Left hindlimb (tissue), 1 donor: ENCODE results near the gene C1orf116.

ENCODE experiments used
- DNase-seq: peaks from one replicate; pipeline ENCODE4 v3.0.0-alpha.2; 2018

C1orf116 gene

GRCh38 chr1:207032528-207033017 is at the start of gene C1orf116:
Gene C1orf116 (minus strand): TSS chr1:207032756. CDS start chr1:207027598, 5,158 bp downstream.
- DNase-seq = no peak

- DNase-seq = no peak
These were observed 49.2 kb upstream of the C1orf116 start for GRCh38 chr1:207081806-207082205.

- DNase-seq = no peak
These were observed 48.5 kb upstream of the C1orf116 start for GRCh38 chr1:207081088-207081487.

- no peak for DNase-seq
These were observed 47.2 kb upstream of the C1orf116 start for GRCh38 chr1:207079706-207080241.

GRCh38 chr1:207078578-207079132 is 46.1 kb upstream of the C1orf116 start:
- DNase-seq = no peak

GRCh38 chr1:207077470-207078377 is 45.2 kb upstream of the C1orf116 start:
- DNase-seq = no peak

- DNase-seq = no peak
These were observed 44.5 kb upstream of the C1orf116 start for GRCh38 chr1:207077012-207077411.

GRCh38 chr1:207076181-207076955 is 43.8 kb upstream of the C1orf116 start:
- DNase-seq = no peak

- no peak for DNase-seq
These were observed 41.6 kb upstream of the C1orf116 start for GRCh38 chr1:207073906-207074820.

GRCh38 chr1:207072233-207072632 is 39.7 kb upstream of the C1orf116 start:
- DNase-seq = no peak

- DNase-seq = no peak
These were observed 38.9 kb upstream of the C1orf116 start for GRCh38 chr1:207071426-207071825.

GRCh38 chr1:207070811-207071210 is 38.3 kb upstream of the C1orf116 start:
- no peak for DNase-seq

- DNase-seq = no peak
These were observed 37.4 kb upstream of the C1orf116 start for GRCh38 chr1:207069858-207070506.

- DNase-seq = no peak
These were observed 36.5 kb upstream of the C1orf116 start for GRCh38 chr1:207069061-207069460.

- DNase-seq = no peak
These were observed 35.1 kb upstream of the C1orf116 start for GRCh38 chr1:207067665-207068064.

- no peak for DNase-seq
These were observed 34.6 kb upstream of the C1orf116 start for GRCh38 chr1:207067185-207067584.

GRCh38 chr1:207064561-207064960 is 32.0 kb upstream of the C1orf116 start:
- DNase-seq = no peak

GRCh38 chr1:207063014-207063413 is 30.5 kb upstream of the C1orf116 start:
- no peak for DNase-seq

- no peak for DNase-seq
These were observed 29.5 kb upstream of the C1orf116 start for GRCh38 chr1:207062058-207062457.

GRCh38 chr1:207060596-207060995 is 28.0 kb upstream of the C1orf116 start:
- no peak for DNase-seq

GRCh38 chr1:207059881-207060280 is 27.3 kb upstream of the C1orf116 start:
- DNase-seq = no peak
